Aorta (tissue), 5 donors: ENCODE data around the gene GALNT18. TPM values are rescaled to one million over a fixed set of nuclear protein-coding genes. Genes with fewer than 3 reads are reported as not detected.

Experiments used
- ATAC-seq: fragments of 200-7000 bp; cut with Tn5 transposase; one replicate; pipeline ENCODE4 v1.9.1; 2022; ENCODE audit warnings: moderate library complexity; ENCODE audit not compliant: low FRiP score
- DNase-seq, 2 donors: peaks; one replicate each; pipeline ENCODE4 v3.0.0-alpha.2; 2020
- H3K27ac ChIP-seq, 2 donors: one replicate each; pipeline ENCODE4 v1.5.1; 2013; ENCODE audit warnings: low read length in 2 of 2, mild to moderate bottlenecking in 2 of 2, moderate library complexity in 2 of 2, control low read depth in 1 of 2, inconsistent platforms in 1 of 2, low read depth in 1 of 2
- H3K27me3 ChIP-seq, 2 donors: one replicate each; pipeline ENCODE4 v1.6.1; 2013; ENCODE audit warnings: control low read depth in 1 of 2, low read length in 1 of 2, mild to moderate bottlenecking in 1 of 2, moderate library complexity in 1 of 2; ENCODE audit not compliant: insufficient read depth in 2 of 2, control insufficient read depth in 1 of 2
- H3K36me3 ChIP-seq, 2 donors: one replicate each; pipeline ENCODE4 v1.6.1; 2013; ENCODE audit warnings: control low read depth in 1 of 2, low read length in 1 of 2, mild to moderate bottlenecking in 1 of 2; ENCODE audit not compliant: insufficient read depth in 2 of 2, control insufficient read depth in 1 of 2
- H3K4me1 ChIP-seq, 2 donors: one replicate each; pipeline ENCODE4 v1.6.1; 2013; ENCODE audit warnings: low read length in 2 of 2, control low read depth in 1 of 2, mild to moderate bottlenecking in 1 of 2, moderate library complexity in 1 of 2; ENCODE audit not compliant: insufficient read depth in 2 of 2, control insufficient read depth in 1 of 2
- H3K4me3 ChIP-seq, 2 donors: one replicate each; pipeline ENCODE4 v1.5.1; 2013; ENCODE audit warnings: low read length in 2 of 2, control low read depth in 1 of 2, mild to moderate bottlenecking in 1 of 2
- H3K9me3 ChIP-seq: one replicate; pipeline ENCODE4 v1.6.1; 2013; ENCODE audit warnings: mild to moderate bottlenecking, low read length; ENCODE audit not compliant: control insufficient read depth
- WGBS, 2 donors: extraction: QIAGEN DNeasy Blood & Tissue Kit; methylation state at CpG; one replicate each; pipeline ENCODE4 v1.1.7; 2013; 5-methylcytosine and 5-hydroxymethylcytosine counted together
- intact Hi-C, 2 donors: fragments of 100-400 bp; cut with DNase I; formaldehyde crosslinking; loops; one replicate each; pipeline versions ENCODE4 v1.14.2 to v1.15.0; 2022
- polyA plus RNA-seq, 2 donors: library from polyadenylated mRNA; stranded (reverse); fragments of 200-250 nt; gene quantifications; one replicate each; pipeline ENCODE4 v1.2.3, GENCODE V29; 2013
- total RNA-seq, 2 donors: library from RNA; stranded (reverse); fragmentation: NEBNext Ultra II Directional; extraction: Animal tissue kit (Norgen Biotek cat#: 25700); gene quantifications; one replicate each; pipeline ENCODE4 v1.2.1, GENCODE V29; 2021
- donor health status: healthy with polysubstance abuse.
- donor health status: Bipolar disorder and iron deficiency.
- donor health status: DM: no; HTN: no; CAD: no.
- donor health status: DM: no; HTN: no; CAD: no.
- donor health status: DM: yes; HTN: yes; CAD: no.

GALNT18 gene
- total and polyA plus RNA-seq, 4 donors: 5.3 to 60.6 (median 21.4) TPM

DNA sequence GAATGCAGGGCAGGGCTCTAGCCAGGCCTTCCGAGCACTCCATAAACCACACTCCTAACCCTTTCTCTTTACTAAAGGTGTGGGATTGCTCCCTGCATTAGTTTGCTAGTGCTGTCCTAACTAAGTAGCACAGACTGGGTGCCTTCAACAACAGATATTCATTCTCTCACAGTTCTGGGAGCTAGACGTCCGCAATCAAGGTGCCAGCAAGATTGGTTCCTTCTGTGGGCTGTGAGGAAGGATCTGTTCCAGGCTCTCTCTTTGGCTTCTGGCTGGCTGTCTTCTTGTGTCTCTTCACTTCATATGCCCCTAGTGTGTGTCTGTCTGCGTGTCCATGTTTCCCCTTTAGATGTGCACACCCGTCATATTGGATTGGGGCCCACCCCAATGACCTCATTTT is 59.8 kb downstream of the GALNT18 start:
- Histone ChIP-seq H3K4me3 (no peak overlapping the region), H3K36me3 (no peaks in the 10 kb centered on the region), H3K9me3 (no peaks in the 10 kb centered on the region), H3K27me3 (no peaks in the 10 kb centered on the region), H3K27ac (no peak overlapping the region), H3K4me1 (peaks cover 2 to 14% of the 10 kb centered on the region in 2 donors)
- ATAC-seq: no peak
- 65% methylated on average over 5 of the region's 5 CpGs for WGBS, 2 donors
- no peak for DNase-seq
- intact Hi-C loops: no loop called here

DNA sequence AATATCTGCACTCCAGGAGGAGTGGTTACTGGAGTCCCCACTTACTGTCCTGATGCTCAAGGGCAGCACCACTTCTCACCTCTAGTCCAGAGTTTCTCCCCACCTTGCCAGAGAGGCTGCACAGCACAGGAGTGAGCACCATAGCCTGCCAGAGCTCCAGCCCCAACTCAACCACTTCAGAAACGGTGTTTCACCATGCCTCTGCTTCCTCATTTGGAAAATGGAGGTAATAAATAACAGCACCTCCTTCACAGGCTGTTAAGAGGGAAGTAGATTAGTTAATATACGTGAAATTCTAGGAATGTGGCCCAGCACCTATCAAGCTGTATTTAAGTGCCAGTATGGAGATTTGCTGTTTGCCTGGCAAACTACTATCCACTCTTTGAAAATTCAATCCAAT is 63.0 kb downstream of the GALNT18 start:
- Histone ChIP-seq H3K9me3 (no peaks in the 10 kb centered on the region), H3K4me3 (no peak overlapping the region), H3K36me3 (no peaks in the 10 kb centered on the region), H3K27me3 (no peaks in the 10 kb centered on the region), H3K4me1 (peaks cover 0 to 7% of the 10 kb centered on the region in 2 donors), H3K27ac (no peak overlapping the region)
- ATAC-seq (no peak), DNase-seq (no peak)
- intact Hi-C loops: no loop called here
- WGBS, 2 donors: 66% methylated on average over 2 of the region's 2 CpGs

DNA sequence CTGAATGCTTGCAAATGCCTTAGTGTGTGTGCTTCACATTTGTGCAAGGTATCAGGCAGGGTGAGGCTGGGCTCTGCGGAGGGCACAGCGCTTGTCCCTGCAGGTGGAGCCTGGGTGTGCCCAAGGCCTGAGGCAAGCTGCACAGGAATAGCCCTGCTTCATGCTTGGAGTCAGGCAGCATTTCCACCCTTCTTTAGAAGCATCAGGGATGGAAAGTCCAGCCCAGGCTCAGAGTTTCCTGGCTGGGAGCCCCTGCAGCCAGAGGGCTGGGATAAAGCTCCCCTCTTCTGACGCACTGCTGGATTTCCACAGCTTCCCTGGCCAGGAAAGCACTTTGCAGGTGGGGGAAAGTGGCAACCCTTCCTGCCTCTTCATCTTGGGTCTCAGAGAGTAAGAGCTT is 63.4 kb downstream of the GALNT18 start:
- Histone ChIP-seq H3K27ac (no peak overlapping the region), H3K9me3 (no peaks in the 10 kb centered on the region), H3K27me3 (no peaks in the 10 kb centered on the region), H3K36me3 (no peaks in the 10 kb centered on the region), H3K4me3 (no peak overlapping the region), H3K4me1 (peaks cover 0 to 4% of the 10 kb centered on the region in 2 donors)
- WGBS, 2 donors: 38 to 49% methylated on average over 3 of the region's 3 CpGs
- ATAC-seq: peak; percentile 58
- DNase-seq: no peak
- intact Hi-C loops: no loop called here

DNA sequence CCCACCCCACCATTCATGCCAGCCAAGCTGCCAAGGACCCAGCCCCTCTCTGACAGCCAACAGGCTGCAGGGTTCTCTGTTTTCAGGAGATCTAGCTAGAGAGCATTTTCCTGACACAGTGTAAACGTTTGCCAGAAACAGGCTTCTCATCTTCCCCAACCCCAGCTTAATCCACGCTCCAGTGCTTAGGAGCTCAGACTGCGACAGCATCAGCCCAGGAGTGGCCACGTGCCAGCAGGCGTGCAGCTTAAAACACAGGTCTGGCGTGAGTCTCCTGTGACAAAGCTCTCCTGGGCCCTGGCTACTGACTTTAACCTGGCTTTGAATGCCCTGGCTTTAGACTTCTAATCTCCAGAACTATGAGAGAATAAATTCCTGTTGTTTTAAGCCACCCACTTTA is 66.6 kb downstream of the GALNT18 start:
- ATAC-seq (peak; percentile 52), DNase-seq (peak; percentile 63 to 87)
- intact Hi-C loops: no loop called here
- Histone ChIP-seq H3K27me3 (no peaks in the 10 kb centered on the region), H3K4me1 (no peaks in the 10 kb centered on the region), H3K9me3 (no peaks in the 10 kb centered on the region), H3K36me3 (no peaks in the 10 kb centered on the region), H3K4me3 (no peak overlapping the region), H3K27ac (no peak overlapping the region)
- WGBS, 2 donors: 3 to 7% methylated on average over 6 of the region's 6 CpGs

DNA sequence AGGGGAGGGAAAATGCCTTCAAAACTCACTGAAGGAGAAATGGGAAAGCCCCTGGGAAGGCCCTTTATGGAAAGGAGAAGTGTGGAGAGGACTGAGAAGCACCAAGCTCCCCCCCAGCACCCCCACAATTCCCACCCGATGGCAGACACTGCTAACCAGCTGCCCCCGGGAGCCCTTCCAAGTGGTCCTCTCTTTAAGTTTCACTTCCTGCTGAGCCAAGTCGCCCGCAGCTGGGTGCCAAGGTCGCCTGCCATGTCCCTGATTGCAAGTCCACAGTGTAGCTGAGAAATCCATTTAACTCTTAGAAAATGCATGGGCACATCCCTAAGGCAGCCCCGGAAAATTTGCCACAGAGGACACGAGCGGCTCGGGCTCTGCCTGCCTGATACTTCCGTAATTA is 68.2 kb downstream of the GALNT18 start:
- Histone ChIP-seq H3K4me1 (no peaks in the 10 kb centered on the region), H3K9me3 (no peaks in the 10 kb centered on the region), H3K36me3 (no peaks in the 10 kb centered on the region), H3K4me3 (no peak overlapping the region), H3K27ac (no peak overlapping the region), H3K27me3 (no peaks in the 10 kb centered on the region)
- peak in 1 of 2 donors; percentile 59 for DNase-seq
- ATAC-seq: no peak
- WGBS, 2 donors: 44 to 52% methylated on average over 10 of the region's 10 CpGs
- intact Hi-C loops: no loop called here

DNA sequence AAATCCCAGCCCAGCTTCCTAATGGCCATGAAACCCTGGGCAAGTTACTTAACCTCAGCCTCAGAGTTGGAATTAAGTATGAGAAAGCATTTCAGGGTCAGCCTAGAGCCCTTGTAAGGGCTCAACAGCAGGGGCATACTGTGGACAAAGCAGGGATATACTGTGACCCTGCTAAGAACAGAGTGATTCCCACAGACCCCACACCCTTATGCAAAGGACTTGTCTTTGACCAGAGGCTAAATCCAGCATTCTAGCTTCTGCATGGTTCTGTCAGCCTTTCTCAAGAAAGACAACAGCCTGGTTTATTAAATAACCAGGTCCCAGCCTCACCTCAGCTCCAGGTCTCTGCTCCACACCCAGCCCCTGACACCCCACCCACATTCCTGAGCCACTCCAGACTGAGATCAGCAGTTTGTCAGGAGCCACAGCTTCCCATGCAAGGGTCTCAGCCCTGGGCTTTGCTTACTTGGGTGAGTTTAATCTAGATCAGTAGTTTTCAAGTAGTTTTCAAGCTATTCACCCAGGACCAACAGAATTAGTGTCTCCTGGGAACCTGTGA is 69.2 kb downstream of the GALNT18 start:
- H3K36me3 ChIP-seq: no peaks in the 10 kb centered on the region
- no peaks in the 10 kb centered on the region for H3K4me1 ChIP-seq
- H3K27ac ChIP-seq: no peak overlapping the region
- no peak overlapping the region for H3K4me3 ChIP-seq
- no peaks in the 10 kb centered on the region for H3K9me3 ChIP-seq
- no peak for ATAC-seq
- intact Hi-C loops: no loop called here
- H3K27me3 ChIP-seq: no peaks in the 10 kb centered on the region
- DNase-seq: no peak

DNA sequence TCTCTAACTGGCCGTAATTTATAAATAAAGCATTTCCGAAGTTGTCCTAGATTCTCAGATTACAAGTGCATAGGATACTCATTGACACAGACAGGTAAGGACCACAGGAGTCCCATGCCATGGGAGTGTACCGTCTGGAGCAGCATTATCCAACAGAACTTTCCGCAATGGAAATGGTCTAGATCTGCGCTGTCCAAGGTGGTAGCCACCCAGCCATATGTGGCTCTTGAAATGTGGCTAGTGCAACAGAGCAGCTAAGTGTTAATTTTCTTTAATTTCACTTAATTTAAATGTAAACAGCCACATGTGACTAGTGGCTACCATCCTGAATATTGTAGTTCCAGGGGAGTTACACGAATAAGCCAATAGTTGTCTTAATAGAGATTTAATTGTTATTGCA is 71.3 kb downstream of the GALNT18 start:
- DNase-seq: no peak
- no peaks in the 10 kb centered on the region for H3K4me1 ChIP-seq
- no peak for ATAC-seq
- WGBS, 2 donors: 95 to 97% methylated on average over 6 of the region's 6 CpGs
- H3K27ac ChIP-seq: no peak overlapping the region
- H3K36me3 ChIP-seq: no peaks in the 10 kb centered on the region
- no peaks in the 10 kb centered on the region for H3K9me3 ChIP-seq
- H3K4me3 ChIP-seq: no peak overlapping the region
- intact Hi-C loops: no loop called here
- no peaks in the 10 kb centered on the region for H3K27me3 ChIP-seq

DNA sequence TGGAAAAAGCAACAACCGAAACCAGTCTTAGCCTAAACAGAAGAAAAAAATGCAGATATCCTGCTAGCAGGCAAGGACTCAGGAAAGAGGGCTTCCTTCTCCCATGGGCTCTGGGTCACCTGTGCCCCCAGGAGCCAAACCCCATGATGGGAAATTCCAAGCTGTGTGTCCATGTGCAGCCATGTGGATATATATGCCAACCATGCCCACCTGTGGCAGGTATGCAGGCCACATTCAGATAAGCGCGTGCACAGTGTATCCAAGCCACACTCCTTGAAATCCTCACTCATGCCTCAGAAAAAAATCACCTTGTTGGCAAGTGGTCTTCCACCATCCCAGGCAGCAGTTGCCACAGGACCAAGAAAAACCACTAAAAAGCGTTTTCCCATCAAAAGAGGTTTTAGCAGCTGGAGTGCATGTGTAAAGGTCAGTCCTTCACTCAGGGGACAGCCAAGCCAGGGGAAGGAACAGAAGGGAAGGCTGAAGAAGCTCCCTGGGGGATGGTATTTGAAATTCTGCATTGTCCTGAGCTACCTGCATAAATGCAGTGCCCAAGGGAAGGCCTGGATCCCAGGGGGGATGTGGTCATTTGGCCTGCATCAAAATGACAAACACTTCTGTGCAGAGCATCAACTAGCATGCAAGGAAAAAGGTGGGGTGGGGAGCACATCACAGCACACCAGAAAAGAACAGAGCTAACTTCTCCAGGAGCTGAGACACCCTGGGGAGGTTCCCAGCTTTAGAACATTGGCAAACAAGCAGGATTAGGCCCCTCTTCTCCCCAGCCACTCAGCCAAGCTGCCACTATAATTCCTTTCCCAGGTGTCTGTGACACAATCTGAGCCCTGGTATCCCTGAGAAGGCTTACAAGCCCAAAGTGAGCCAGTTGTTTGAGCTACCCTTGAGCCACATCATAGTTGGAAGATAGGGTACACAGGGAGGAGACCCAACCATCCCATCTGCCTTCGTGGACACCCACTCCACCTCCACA is 76.2 kb downstream of the GALNT18 start:
- Histone ChIP-seq H3K27me3 (no peaks in the 10 kb centered on the region), H3K36me3 (no peaks in the 10 kb centered on the region), H3K27ac (no peak overlapping the region), H3K4me1 (no peaks in the 10 kb centered on the region), H3K9me3 (no peaks in the 10 kb centered on the region), H3K4me3 (no peak overlapping the region)
- intact Hi-C loops: no loop called here
- DNase-seq: no peak
- no peak for ATAC-seq
- 75 to 76% methylated on average over 5 of the region's 5 CpGs for WGBS, 2 donors

DNA sequence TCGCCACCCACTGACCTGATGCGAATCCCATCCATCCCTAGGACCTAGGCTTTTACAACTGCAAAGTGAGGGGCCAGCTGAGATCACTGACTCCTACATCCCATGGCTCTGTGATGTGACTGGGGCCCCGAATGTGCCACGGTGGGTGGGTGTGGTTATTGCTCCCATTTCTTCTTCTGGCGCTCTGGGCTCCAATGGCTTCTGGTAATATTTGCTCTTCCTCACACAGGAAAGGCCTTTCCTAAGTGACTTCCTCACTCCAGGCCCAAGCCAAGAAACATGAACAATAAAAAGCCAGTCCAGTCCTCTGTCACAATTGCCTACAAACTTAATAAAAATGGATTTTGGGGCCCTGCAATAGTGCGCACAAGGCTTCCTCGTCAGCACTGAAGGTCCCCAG is 78.1 kb downstream of the GALNT18 start:
- H3K4me1 ChIP-seq: peaks cover 0 to 1% of the 10 kb centered on the region in 2 donors
- intact Hi-C loops: loop anchor here in 1 of 2 donors (2.0 kb wide), 1 partner anchor 59 kb away; no protein-coding TSS in a partner anchor
- H3K27ac ChIP-seq: no peak overlapping the region
- DNase-seq (no peak), ATAC-seq (no peak)
- H3K27me3 ChIP-seq: no peaks in the 10 kb centered on the region
- 90% methylated on average over 7 of the region's 7 CpGs for WGBS, 2 donors
- H3K9me3 ChIP-seq: no peaks in the 10 kb centered on the region
- H3K36me3 ChIP-seq: no peaks in the 10 kb centered on the region
- H3K4me3 ChIP-seq: no peak overlapping the region
